ENCODE data around the gene RAD9A. TPM values are rescaled to one million over a fixed set of nuclear protein-coding genes. Genes with fewer than 3 reads are reported as not detected.

RAD9A gene
- total and polyA plus RNA-seq, 2 experiments from 2014 or later = 13.9 to 17.0 TPM

- TF ChIP-seq ZNF462 (CRISPR knock-in tag; IDR thresholded peaks at IDR 0.05) = no peak
- TF ChIP-seq REST (IDR thresholded peaks at IDR 0.05; ENCODE audit: unreplicated experiment) = no peak
- no peak for TF ChIP-seq POLR2AphosphoS5 (IDR thresholded peaks at IDR 0.05; ENCODE audit: low read depth)
- TF ChIP-seq NANOG (IDR thresholded peaks at IDR 0.05; ENCODE audit: borderline replicate concordance) = no peak
- no peak for TF ChIP-seq EZH2phosphoT487 (IDR thresholded peaks at IDR 0.05; ENCODE audit: unreplicated experiment)
- TF ChIP-seq JUNB (IDR thresholded peaks at IDR 0.05; ENCODE audit: unreplicated experiment) = no peak
- no peak for TF ChIP-seq ZNF331 (CRISPR knock-in tag; IDR thresholded peaks at IDR 0.05; ENCODE audit: low read depth)
Observed at GRCh38 chr11:67409261-67409666, 17.5 kb downstream of the RAD9A start (continued).

Data from GM23338 (cell line).